DND-41 (cell line): Measurements from ENCODE around the gene ABLIM2.

Experiments used
- ATAC-seq: fragments of 200-7000 bp; cut with Tn5 transposase; 3 replicates; pipeline ENCODE4 v1.9.1; 2021; ENCODE audit warnings: low read depth; ENCODE audit not compliant: insufficient read depth
- DNase-seq: peaks from one replicate; pipeline ENCODE4 v3.0.0-alpha.2; 2020
- H2AFZ ChIP-seq: 2 replicates; pipeline ENCODE4 v1.6.0; 2012; ENCODE audit warnings: low read depth, low read length
- H3K27ac ChIP-seq: 2 replicates; pipeline ENCODE4 v1.5.1; 2012; ENCODE audit warnings: low read length, inconsistent platforms
- H3K27me3 ChIP-seq: fragments of 200-600 bp; sonication (generic); 2 replicates; pipeline ENCODE4 v1.6.0; 2012; ENCODE audit warnings: low read length, mild to moderate bottlenecking, inconsistent platforms; ENCODE audit not compliant: insufficient read depth, poor library complexity
- H3K36me3 ChIP-seq: 2 replicates; pipeline ENCODE4 v1.5.1; 2012; ENCODE audit warnings: low read length, inconsistent platforms; ENCODE audit not compliant: insufficient read depth
- H3K4me1 ChIP-seq: 2 replicates; pipeline ENCODE4 v1.5.1; 2012; ENCODE audit warnings: mild to moderate bottlenecking, low read length; ENCODE audit not compliant: insufficient read depth
- H3K4me2 ChIP-seq: 2 replicates; pipeline ENCODE4 v1.6.0; 2012; ENCODE audit warnings: mild to moderate bottlenecking, moderate library complexity, low read length, inconsistent platforms; ENCODE audit not compliant: insufficient read depth
- H3K4me3 ChIP-seq, 2 experiments: fragments of 200-600 bp in 1 of 2; shearing (Covaris generic) in 1 of 2; 2 replicates each; pipeline ENCODE4 v1.5.1; 2012 to 2016; ENCODE audit warnings: inconsistent platforms in 2 of 2, low read length in 2 of 2, mild to moderate bottlenecking in 2 of 2, low read depth in 1 of 2, moderate library complexity in 1 of 2
- H3K79me2 ChIP-seq: 2 replicates; pipeline ENCODE4 v1.6.0; 2012; ENCODE audit warnings: low read length, inconsistent platforms; ENCODE audit not compliant: insufficient read depth
- H3K9ac ChIP-seq: 2 replicates; pipeline ENCODE4 v1.6.0; 2012; ENCODE audit warnings: low read depth, mild to moderate bottlenecking, inconsistent platforms, low read length, moderate library complexity
- H3K9me3 ChIP-seq: 2 replicates; pipeline ENCODE4 v1.5.1; 2012; ENCODE audit warnings: low read length, moderate library complexity, mild to moderate bottlenecking, inconsistent platforms; ENCODE audit not compliant: insufficient read depth, severe bottlenecking
- H4K20me1 ChIP-seq: 2 replicates; pipeline ENCODE4 v1.6.0; 2012; ENCODE audit warnings: low read length; ENCODE audit not compliant: insufficient read depth
- CTCF ChIP-seq: IDR thresholded peaks from 2 replicates; pipeline ENCODE4 v1.5.1; 2012; ENCODE audit warnings: borderline replicate concordance, low read length, moderate library complexity, mild to moderate bottlenecking; ENCODE audit not compliant: poor library complexity, severe bottlenecking; ENCODE audit errors: extremely low read depth
- EZH2 ChIP-seq: IDR thresholded peaks from 3 replicates; pipeline ENCODE4 v1.6.1; 2012; ENCODE audit warnings: borderline replicate concordance, low read depth, mild to moderate bottlenecking, moderate library complexity, low read length, inconsistent platforms; ENCODE audit not compliant: severe bottlenecking

The ABLIM2 gene

GRCh38 chr4:8072235-8072968 is 86.2 kb downstream of the ABLIM2 start:
- H3K4me2 ChIP-seq: no peak overlapping the region
- DNase-seq (no peak), ATAC-seq (no peak)
- H3K4me1 ChIP-seq: no peaks in the 10 kb centered on the region
- no peak overlapping the region for H3K4me3 ChIP-seq
- no peaks in the 10 kb centered on the region for H3K79me2 ChIP-seq
- H3K9me3 ChIP-seq: no peaks in the 10 kb centered on the region
- H3K27me3 ChIP-seq: no peaks in the 10 kb centered on the region
- TF ChIP-seq EZH2 (no peak), CTCF (no peak)
- no peak overlapping the region for H2AFZ ChIP-seq
- H3K9ac ChIP-seq: no peak overlapping the region
- peaks cover 4% of the 10 kb centered on the region; the same call in 1 of the 2 replicates for H4K20me1 ChIP-seq
- H3K36me3 ChIP-seq: no peaks in the 10 kb centered on the region
- no peak overlapping the region for H3K27ac ChIP-seq

GRCh38 chr4:8071766-8072165 is 86.8 kb downstream of the ABLIM2 start:
- Histone ChIP-seq H3K27ac (no peak overlapping the region), H4K20me1 (peaks cover 4% of the 10 kb centered on the region; the same call in 1 of the 2 replicates), H3K36me3 (no peaks in the 10 kb centered on the region), H3K79me2 (no peaks in the 10 kb centered on the region), H3K9ac (no peak overlapping the region), H3K4me3 (no peak overlapping the region), H3K4me1 (no peaks in the 10 kb centered on the region), H2AFZ (no peak overlapping the region), H3K9me3 (no peaks in the 10 kb centered on the region), H3K4me2 (no peak overlapping the region), H3K27me3 (no peaks in the 10 kb centered on the region)
- no peak for DNase-seq
- TF ChIP-seq CTCF (no peak), EZH2 (no peak)
- no peak for ATAC-seq

- no peak overlapping the region for H2AFZ ChIP-seq
- H3K4me2 ChIP-seq: no peak overlapping the region
- no peaks in the 10 kb centered on the region for H3K36me3 ChIP-seq
- no peak for TF ChIP-seq EZH2
- TF ChIP-seq CTCF: no peak
- no peaks in the 10 kb centered on the region for H3K9me3 ChIP-seq
- no peaks in the 10 kb centered on the region for H3K27me3 ChIP-seq
- no peaks in the 10 kb centered on the region for H3K4me1 ChIP-seq
- no peak overlapping the region for H3K27ac ChIP-seq
- DNase-seq (no peak), ATAC-seq (no peak)
- no peak overlapping the region for H3K9ac ChIP-seq
- H3K4me3 ChIP-seq: no peak overlapping the region
- no peaks in the 10 kb centered on the region for H3K79me2 ChIP-seq
- peaks cover 4% of the 10 kb centered on the region; the same call in 1 of the 2 replicates for H4K20me1 ChIP-seq
These were observed 87.6 kb downstream of the ABLIM2 start for GRCh38 chr4:8070736-8071718.
